ENCODE measurements around the gene APOD. TPM values are rescaled to one million over a fixed set of nuclear protein-coding genes. Genes with fewer than 3 reads are reported as not detected.

APOD gene
- total RNA-seq, 1 donor from 2014 or later, result 60.0 TPM

DNA sequence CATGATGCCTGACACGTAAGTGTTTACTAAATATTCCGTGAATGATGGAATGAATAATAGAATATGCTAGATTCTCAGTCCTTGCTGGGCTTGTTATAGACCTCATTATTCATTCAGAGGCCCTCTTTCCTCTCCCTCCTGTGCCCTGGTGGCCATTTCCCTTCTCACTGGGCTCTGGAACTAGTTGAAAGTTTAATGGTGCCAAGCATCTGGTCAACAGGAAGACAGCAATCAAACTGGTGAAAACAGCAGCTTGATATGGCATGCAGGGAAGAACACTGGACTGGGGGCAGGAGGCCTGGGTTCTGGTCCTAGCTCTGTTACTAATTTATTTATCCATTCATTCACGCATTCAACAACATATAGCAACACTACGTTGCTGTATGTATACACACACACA lies 3.7 kb upstream of the APOD start:
- DNase-seq (ENCODE audit: low spot score), result no peak

DNA sequence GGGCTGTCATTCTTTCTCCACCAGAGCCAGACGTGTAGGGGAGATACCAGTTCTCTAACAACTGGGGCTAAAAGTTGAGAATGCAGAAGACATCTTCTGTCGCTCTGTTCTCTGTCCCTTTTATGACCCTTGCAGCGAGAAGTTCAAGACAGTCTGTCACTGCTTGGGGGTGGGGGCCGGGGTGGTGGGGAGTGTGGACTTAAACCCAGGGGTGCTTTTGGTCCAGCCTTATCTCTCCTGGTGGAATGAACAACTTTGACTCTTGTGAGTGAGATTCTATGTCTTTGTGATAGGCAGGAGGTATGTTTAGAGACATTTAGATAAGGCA lies 767 bp upstream of the APOD start:
- no peak for DNase-seq (ENCODE audit: low spot score)

DNA sequence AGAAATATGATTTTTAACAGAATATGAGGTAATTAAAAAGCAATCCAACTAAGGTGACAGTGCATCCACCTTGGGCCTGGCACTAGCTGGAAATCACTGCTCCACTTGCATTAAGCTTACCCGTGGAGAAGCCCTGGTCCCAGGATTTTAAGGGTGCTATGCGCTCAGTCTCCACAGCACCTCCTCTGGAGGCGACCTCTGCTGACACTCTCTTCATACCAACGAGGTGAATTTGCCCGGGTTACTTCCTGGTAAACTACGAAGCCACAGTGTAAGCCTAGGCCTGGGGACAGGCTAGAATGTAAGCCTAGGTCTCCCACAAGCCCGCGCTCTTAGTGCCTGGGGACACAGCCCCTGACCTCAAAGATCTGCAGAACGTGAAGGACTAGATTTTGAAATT lies 793 bp downstream of the APOD start:
- DNase-seq (ENCODE audit: low spot score), result no peak

DNA sequence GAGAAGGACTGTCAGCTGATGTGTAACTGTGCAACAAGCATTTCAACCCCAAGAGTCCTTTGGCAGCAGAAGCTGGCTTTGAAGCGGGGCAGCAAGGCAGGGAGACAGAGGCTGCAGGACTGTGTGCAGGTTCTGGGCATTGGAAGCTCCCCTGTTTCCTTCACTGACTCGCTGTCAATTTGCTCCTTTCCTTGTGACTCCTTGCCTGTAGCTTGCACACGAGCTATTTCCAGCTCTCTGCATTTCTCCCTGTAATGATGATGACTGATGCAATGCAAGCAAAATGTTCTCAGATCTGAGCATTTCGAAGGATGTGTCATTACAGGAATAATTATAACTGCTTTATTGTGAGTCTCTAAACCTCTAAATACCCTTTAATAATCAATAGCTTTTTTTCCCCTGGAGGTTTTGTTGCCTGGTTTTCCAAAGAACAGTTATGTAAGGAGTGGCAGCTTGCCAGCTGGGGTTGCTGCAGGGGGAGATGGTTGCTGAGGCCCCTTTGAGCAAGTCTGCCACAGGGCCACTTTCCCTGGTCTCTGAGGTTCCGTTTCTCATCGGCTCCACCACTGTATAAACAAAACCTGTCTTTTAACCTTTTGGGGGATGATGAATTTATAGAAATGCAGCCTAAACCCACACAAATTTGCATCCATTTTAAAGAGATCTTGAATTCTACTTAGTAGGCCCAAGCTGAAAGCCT lies 2.8 kb downstream of the APOD start:
- DNase-seq (ENCODE audit: low spot score), result no peak

DNA sequence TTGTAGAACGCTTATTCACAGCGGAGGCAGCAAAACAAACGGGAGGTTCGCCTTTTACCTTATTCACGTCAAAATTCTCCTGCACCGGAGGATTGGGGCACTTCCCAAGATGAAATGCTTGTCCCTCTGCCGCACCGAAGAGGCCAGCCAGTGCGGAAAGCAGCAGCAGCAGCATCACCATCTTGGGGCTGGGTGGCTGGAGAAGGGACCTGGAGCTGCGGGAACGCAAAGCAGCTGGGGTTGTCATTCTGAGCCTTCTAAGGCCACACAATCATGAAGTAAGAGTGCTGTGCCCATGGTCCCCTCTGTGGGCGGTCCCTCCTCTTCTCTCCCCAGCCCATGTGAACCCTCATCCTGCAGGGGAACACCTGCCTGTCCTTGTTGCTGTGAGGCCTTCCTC lies 4.5 kb downstream of the APOD start:
- no peak for DNase-seq (ENCODE audit: low spot score)

DNA sequence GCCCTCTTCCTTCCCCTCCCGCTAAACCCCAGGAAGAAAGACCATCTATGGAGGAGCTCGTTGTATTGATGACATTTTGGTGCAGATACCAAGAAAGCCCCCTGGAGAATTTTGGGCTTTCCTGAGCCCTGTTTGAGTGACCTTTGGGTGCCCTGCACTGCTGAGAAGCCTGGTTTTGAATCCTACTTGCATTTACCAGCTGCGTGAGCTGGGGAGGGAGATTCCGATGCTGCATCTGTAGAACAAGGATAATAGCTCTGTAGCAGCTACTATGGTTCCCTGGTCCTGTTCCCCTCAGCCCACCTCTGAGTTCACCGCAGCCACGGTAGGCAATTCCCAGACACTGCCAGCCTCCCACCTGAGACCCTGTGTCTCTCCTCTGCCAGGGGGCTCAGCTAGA lies 5.2 kb downstream of the APOD start:
- no peak for DNase-seq (ENCODE audit: low spot score)

DNA sequence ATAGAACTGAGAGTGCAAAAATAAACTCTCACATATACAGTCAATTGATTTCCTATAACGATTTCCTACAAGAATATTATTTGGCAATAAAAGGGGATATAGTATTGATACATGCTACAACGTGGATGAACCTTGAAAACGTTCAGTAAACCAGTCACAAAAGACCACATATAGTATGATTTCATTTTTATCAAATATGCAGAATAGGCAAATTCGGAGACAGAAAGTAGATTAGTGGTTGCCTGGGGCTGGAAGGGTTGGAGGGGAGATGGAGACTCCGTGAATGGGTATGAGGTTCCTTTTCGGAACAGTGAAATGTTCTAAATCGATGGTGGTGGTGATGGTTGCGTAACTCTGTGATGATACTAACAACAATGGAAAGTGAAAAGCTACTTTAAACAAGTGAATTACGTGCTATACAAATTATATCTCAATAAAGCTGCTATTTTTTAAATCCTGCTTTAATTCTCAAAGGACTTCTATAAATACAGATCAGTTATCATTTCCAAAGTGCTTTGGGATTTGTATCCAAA lies 6.0 kb downstream of the APOD start:
- no peak for DNase-seq (ENCODE audit: low spot score)

DNA sequence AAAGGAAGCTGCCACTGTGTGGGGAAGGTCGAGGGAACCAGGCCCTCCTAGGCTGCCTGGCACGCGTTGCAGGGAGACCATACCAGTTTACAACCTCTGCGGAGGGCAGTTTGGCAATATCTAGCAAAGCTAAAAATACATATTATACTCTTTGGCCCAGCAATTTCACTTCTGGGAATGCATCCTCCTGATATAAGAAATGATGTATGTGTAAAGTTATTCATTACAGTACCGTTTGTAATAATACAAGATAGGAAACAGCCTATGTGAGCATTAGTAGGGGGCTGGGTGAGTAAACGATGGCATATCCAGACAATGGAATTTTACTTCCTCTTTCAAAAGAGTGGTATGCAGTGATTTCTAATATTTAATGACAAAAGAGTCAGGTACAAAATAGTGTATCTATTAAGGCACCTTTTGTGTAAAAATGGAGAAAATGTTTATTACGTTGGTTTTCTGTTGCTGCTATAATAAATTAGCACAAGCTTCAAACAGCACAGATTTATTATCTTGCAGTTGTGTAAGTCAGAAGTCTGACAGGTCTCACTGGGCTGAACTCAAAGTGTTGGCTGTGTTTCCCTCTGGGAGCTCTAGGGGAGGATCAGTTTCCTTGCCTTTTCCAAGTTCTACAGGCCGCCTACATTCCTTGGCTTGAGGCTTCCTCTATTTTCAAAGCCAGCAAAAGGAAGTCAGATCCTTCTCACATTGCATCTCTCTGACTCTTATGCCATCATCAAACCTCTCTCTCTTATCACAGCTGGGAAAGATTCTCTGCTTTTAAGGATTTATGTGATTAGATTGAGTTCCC lies 9.0 kb downstream of the APOD start:
- no peak for DNase-seq (ENCODE audit: low spot score)

DNA sequence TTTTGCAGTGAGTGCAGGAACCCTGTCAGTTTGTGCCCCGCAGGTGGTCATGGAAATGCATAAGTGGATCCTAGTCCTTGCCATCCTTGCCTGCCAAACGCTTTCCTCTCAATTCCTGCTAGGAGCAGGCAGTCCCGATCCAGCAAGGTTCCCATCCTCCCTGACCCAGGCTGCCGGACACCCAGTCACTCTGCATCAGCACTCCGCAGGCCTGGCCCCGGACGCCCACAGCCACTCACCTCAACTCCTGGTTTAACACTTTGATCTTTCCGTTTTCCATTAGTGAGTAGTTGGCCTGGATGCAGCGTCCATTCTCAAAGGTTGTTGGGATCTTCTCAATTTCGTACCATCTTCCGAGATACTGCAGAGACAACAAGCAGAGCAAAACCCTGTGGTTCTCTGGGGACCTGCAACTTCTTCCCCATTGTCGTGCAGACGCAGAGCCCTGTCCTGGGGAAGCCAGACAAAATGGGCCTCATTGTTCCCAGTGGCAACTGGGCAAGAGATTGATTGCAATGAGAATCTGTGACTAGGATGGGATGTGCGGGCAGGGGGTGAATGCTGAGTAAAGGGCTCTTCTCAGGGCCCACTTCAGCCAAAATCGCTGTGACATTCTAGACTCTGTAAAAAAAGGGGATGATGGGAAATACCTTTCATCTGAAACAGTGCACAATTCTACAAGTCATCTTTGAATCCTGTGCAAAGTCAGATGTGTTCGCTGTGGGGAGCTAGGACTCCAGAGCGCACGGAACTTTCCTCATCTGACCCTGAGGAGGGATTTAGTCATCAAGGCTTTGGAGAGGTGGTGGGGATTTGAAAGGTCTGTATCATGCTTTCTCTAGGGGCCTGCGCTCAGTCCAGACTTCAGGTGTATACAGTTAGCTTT lies 9.9 kb downstream of the APOD start:
- no peak for DNase-seq (ENCODE audit: low spot score)

DNA sequence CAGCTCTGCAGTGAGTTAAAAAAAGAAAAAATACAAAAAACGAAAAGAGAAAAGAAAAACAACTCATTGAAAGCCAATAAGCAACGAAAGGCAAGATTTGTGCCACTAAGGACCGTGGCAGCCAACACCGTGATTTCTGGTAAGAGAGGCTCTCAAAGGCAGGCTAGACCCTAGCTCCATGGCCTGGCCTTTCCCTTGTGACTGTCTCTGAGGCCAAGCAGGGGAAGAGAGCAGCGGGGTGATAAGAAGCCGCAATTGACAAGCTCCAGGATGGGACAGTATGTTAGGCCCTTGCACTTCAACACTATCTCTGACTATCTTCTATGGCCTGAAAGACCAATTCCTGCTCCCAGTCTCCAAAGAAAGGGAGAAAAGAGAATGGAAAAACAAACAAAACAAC lies 12.4 kb downstream of the APOD start:
- no peak for DNase-seq (ENCODE audit: low spot score)

DNA sequence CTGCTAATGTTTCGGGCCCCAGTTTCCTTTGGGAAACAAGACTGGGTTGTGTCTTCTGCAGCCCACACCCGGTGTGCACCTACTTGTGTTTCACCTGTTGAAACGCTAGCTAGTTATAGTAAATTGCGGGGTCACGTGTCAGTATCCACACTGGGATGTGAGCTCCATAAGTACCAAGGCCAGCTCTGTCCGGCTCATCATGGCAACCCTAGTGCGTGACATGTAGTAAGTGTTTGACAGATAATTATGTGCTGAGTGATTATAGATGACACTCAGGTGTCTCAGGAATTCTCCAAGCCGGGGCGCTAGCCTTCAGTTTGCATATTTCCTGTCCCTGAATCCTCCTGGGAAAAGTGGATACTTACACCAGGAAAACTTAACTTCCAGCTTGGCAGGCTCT lies 12.8 kb downstream of the APOD start:
- no peak for DNase-seq (ENCODE audit: low spot score)

DNA sequence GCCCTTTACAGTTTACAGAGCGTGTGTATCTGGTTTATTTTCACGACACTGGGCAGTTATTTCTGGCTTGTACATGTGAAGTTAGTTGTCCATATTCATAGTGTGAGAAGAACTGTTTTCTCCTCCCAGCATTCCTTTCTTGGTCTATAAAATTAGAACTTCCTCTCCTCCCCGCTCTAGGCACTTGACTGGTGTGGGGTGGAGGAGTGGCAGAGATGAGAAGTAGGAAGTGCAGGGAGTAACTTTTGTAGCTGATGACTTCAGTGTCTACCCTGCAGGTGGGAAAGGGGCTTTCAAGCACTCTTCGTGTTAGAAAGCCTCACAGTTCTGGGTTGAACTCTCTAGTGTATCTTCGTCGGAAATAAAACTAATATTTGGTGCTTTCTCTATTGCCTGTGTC lies 13.4 kb downstream of the APOD start:
- DNase-seq (ENCODE audit: low spot score), result no peak

DNA sequence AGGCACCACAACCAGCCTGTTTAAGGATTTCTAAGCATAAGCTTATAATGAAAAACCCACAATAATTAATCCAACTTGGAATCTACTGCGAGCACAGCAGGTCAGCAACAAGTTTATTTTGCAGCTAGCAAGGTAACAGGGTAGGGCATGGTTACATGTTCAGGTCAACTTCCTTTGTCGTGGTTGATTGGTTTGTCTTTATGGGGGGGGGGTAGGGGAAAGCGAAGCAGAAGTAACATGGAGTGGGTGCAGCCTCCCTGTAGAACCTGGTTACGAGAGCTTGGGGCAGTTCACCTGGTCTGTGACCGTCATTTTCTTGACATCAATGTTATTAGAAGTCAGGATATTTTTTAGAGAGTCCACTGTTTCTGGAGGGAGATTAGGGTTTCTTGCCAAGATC lies 15.1 kb downstream of the APOD start:
- no peak for DNase-seq (ENCODE audit: low spot score)

DNA sequence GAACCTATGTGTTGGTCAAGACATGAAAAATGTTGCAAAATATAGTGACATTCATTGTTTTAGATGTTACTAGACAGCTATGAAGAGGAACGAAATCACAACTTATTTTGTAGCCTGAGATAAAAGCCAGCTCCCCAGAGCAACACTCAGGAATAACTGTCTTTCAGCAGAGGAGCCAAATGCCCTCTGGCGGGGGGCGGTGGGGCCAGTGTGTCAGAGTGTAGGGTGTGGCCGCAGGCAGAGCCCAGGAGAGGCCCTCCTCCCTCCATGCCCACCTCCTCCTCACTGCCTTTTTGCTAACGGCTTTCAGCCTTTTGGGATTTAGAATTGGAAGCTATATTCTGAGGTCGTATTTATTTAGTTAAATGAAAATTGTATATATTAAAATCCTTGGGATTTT lies 16.9 kb downstream of the APOD start:
- DNase-seq (ENCODE audit: low spot score), result no peak

DNA sequence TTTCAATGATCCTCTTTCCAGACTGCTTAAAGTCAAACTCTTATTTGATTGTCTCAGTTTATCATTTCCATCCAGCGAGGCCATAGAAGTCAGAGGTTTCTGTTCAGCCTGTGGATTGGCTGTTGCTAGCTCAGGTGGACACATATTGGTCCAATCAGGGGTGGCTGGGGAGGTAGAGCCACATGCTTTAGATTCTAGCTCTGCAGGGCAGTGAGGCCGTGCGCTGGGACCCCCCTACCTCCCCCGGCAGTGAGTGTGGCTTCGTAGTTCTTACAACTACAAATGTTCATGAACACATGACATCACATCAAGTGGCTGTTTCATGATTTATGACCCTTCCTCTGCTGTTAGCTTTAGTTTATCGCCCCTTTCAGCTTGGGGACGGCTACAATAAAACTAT lies 18.0 kb downstream of the APOD start:
- DNase-seq (ENCODE audit: low spot score), result no peak

DNA sequence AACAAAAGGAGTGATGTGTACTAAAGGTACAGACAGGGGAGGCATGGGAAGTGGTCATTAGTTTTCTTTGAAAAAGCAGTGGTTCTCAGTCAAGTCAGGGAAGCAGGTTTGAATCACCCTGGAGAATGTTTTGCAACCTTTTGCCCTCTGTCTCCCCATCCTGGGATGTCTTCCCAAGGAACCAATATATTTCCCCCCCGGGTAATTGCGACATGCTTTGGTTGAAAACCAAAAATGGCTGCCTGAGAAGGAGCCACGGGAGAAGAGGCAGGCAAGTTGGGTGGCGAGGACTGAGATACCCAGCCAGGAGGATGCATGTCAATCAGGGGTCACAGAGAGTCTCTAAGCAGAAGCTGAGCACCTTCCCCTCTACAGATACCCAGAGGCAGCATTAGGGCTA lies 20.4 kb downstream of the APOD start:
- no peak for DNase-seq (ENCODE audit: low spot score)

DNA sequence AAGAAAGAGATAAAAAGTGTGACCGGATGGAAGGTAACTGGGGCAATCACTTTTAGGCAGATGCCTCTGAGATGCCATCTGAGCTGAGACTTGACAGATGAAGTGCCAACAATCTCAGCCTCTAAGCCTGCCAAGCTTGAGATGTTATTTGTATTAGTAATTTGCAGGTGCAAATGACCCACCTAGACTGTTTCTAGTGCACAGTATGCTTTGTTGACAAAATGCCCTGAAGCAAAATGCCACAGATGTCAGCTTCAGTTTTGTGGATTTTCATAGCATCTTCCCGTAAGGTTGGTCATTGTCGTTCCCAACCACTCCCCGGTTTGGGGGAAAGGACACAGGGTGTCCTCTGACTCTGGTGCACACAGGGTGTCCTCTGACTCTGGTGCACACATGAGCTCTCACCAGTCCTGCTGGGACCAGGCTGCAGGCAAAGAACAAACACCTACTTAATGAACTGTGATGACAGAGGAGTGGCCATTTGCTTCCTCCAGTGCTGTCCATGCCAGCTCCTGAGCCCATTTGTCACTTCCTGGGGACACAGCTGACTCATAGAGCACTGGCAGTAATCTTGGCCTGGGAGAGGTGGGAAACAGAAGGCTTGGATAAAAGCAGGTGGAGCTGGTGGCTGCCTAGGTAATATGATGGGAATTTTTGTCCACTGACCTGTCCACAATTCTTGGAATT lies 23.9 kb downstream of the APOD start:
- DNase-seq (ENCODE audit: low spot score), result no peak

DNA sequence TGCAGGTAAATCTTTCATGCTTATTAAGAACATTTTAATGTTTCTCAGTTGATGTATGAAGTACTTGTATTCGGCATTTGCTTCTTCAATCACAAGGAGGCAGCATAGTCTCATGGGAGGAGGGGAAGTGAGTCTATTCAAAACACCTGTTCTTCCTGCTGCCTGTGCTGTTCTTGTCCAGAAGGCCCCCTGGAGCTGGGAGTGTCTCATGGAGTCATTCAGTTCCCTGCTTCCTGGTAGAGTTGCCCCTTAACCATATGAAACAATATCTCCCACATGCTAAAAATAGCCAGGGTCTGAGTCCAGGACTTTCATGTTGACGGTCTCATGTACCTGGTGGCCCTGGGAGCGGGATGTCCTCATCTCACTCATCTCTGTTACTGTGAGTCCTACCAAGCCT lies 25.1 kb downstream of the APOD start:
- DNase-seq (ENCODE audit: low spot score), result no peak

DNA sequence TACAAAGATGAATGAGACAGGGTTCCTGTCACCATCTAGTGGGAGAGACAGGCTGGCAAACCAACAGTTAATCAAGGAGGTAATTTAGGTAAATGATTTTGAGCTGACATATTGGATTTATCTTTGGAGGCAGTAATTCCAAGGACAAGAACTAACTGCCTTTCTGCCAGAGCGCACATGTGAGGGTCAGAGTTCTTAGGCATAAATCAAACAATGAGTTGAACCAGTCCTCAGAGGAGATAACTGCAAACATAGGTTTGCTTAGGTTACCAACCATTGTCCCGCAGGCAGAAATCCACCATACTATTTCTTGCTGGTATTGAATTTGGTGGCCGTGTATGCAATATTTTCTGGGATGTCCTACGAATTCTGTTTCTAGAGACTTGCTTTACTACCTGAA lies 26.4 kb downstream of the APOD start:
- no peak for DNase-seq (ENCODE audit: low spot score)

DNA sequence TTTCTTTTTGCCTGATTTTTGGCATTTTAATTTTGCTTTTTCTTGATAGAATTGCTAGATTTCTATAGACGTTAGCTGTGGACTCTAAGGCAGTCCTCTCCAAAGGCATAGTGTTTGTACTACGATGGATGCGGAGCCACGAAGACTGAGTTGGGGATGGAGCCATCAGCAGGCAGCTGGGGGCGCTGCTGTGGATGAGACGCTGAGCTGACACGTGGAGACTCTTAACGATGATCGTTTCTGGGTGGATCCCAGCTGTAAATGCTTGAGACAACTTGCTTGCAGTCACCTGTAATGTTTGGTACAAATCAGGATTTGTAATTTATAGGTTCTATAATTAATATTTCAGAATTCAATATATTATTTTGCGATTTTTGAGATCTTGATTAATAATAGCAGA lies 27.4 kb downstream of the APOD start:
- no peak for DNase-seq (ENCODE audit: low spot score)

DNA sequence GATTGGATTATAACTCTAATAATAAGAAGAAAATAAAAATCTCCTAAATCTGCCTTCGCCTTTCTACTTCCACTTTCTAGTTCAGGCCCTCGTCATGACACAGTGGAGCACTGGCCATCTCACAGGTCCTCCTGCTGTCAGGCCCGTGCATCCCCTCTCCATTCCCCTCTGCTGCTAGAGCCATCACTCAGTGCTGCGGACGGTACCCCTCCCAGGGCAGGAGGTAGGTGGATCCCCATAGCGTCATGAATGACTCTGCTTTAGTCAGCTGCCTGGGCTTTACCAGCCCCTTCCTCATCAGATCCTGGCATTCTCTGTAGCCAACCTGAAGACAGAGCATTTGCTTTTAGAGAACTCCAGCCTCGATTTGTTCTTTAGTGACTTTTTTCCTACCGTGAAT lies 28.6 kb downstream of the APOD start:
- no peak for DNase-seq (ENCODE audit: low spot score)

DNA sequence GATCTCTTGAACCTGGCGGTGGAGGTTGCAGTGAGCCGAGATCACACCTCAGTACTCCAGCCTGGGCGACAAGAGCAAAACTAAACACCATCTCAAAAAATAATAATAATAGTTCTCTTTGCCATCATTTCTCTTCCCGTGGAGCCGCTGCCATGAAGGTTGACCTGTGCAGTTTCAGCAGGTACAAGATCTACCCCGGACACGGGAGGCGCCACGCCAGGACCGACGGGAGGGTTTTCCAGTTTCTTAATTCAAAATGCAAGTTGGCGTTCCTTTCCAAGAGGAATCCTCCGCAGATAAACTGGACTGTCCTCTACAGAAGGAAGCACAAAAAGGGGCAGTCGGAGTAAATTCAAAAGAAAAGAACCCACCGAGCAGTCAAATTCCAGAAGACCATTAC lies 29.3 kb downstream of the APOD start:
- DNase-seq (ENCODE audit: low spot score), result no peak
